OCI-LY1 (cell line): ENCODE data around the gene ARHGAP10.

Experiments
- EZH2 ChIP-seq: fragments of 200-600 bp; sonication (generic), shearing (Covaris generic); IDR thresholded peaks from 2 replicates; pipeline ENCODE4 v1.8.0; 2017; ENCODE audit warnings: borderline replicate concordance, mixed run types, mild to moderate bottlenecking, antibody characterized with exemption, low read length, moderate library complexity, mixed read lengths
- TF ChIP-seq, protein P1 (sequence below): fragments of 200-600 bp; sonication (generic), shearing (Covaris generic); IDR thresholded peaks from 2 replicates; pipeline ENCODE4 v1.5.1; 2017; ENCODE audit warnings: mild to moderate bottlenecking, antibody characterized with exemption, low read length, moderate library complexity, mixed read lengths

DNA sequence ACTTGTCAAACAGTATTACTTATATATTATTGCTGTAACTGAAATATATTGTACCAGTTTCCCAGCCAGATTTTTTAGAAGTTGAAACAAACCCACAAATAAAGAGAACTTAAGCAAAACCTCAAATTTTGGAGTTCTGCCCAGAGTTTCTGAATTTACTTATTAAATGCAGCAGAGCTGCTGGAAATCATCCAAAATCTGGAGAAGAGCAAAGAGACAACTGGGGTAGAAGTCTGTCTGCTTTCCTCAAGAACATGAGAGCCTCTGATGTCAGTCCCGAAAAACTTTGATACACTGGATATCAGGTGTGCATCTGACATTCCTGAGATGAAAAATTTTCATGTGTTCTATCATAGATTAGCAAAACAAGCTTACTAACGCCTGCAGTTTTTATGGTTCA lies 384.4 kb downstream of the ARHGAP10 start:
- TF ChIP-seq, protein P1, sequence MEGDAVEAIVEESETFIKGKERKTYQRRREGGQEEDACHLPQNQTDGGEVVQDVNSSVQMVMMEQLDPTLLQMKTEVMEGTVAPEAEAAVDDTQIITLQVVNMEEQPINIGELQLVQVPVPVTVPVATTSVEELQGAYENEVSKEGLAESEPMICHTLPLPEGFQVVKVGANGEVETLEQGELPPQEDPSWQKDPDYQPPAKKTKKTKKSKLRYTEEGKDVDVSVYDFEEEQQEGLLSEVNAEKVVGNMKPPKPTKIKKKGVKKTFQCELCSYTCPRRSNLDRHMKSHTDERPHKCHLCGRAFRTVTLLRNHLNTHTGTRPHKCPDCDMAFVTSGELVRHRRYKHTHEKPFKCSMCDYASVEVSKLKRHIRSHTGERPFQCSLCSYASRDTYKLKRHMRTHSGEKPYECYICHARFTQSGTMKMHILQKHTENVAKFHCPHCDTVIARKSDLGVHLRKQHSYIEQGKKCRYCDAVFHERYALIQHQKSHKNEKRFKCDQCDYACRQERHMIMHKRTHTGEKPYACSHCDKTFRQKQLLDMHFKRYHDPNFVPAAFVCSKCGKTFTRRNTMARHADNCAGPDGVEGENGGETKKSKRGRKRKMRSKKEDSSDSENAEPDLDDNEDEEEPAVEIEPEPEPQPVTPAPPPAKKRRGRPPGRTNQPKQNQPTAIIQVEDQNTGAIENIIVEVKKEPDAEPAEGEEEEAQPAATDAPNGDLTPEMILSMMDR, result no peak
- TF ChIP-seq EZH2, result no peak
